HepG2 (cell line): ENCODE measurements around the gene ANKRD11. TPM values are rescaled to one million over a fixed set of nuclear protein-coding genes. Genes with fewer than 3 reads are reported as not detected.

Experiments used
- CREB1 ChIP-seq, 2 experiments: fragments of 450-650 bp in 1 of 2; IDR thresholded peaks; 2 replicates each; pipeline ENCODE4 v1.6.1; 2016 to 2017; ENCODE audit warnings: control low read depth in 1 of 2, mild to moderate bottlenecking in 1 of 2, missing compliant biosample characterization in 1 of 2, missing genetic modification characterization in 1 of 2
- EED ChIP-seq: sonication (generic); formaldehyde crosslinking; IDR thresholded peaks from 2 replicates; pipeline ENCODE4 v1.5.0; 2020; ENCODE audit warnings: mild to moderate bottlenecking, missing genetic modification reagents
- GABPB1 ChIP-seq: IDR thresholded peaks from 2 replicates; pipeline ENCODE4 v1.6.1; 2016; ENCODE audit warnings: mild to moderate bottlenecking, missing genetic modification reagents, moderate library complexity, missing compliant biosample characterization
- HNF4A ChIP-seq: sonication (generic); formaldehyde crosslinking; IDR thresholded peaks from 2 replicates; pipeline ENCODE4 v1.4.0; 2020; ENCODE audit warnings: missing genetic modification reagents
- HOXA5 ChIP-seq: sonication (generic); formaldehyde crosslinking; IDR thresholded peaks from 2 replicates; pipeline ENCODE4 v1.4.0; 2020; ENCODE audit warnings: missing genetic modification reagents
- PCBP2 ChIP-seq: fragments of 200-400 bp; formaldehyde crosslinking; optimal IDR thresholded peaks from 2 replicates; pipeline ENCODE3; 2018; ENCODE audit warnings: low read length, low read depth; ENCODE audit not compliant: poor library complexity, severe bottlenecking
- PRMT3 ChIP-seq: sonication (generic); formaldehyde crosslinking; IDR thresholded peaks from 2 replicates; pipeline ENCODE4 v1.8.1; 2022; ENCODE audit warnings: low read depth, mild to moderate bottlenecking, moderate library complexity, missing genetic modification reagents, borderline replicate concordance
- RAD51 ChIP-seq: fragments of 450-650 bp; IDR thresholded peaks from 2 replicates; pipeline ENCODE4 v1.6.1; 2016; ENCODE audit warnings: borderline replicate concordance
- RFX5 ChIP-seq: IDR thresholded peaks from 2 replicates; pipeline ENCODE4 v1.6.1; 2011; ENCODE audit warnings: low read depth, low read length, improper control_type of control experiment
- SMAD3 ChIP-seq: sonication (generic); formaldehyde crosslinking; IDR thresholded peaks from 2 replicates; pipeline ENCODE4 v1.4.0; 2020; ENCODE audit warnings: missing genetic modification reagents
- SNAPC2 ChIP-seq: sonication (generic); formaldehyde crosslinking; IDR thresholded peaks from 2 replicates; pipeline ENCODE4 v1.8.1; 2022; ENCODE audit warnings: mild to moderate bottlenecking, missing genetic modification reagents
- SP4 ChIP-seq: sonication (generic); formaldehyde crosslinking; IDR thresholded peaks from 2 replicates; pipeline ENCODE4 v1.8.1; 2023; ENCODE audit warnings: mild to moderate bottlenecking, missing genetic modification reagents
- SPEN ChIP-seq: sonication (generic); formaldehyde crosslinking; IDR thresholded peaks from 2 replicates; pipeline ENCODE4 v1.5.1; 2020; ENCODE audit warnings: low read depth, mild to moderate bottlenecking, missing genetic modification reagents
- ZFP1 ChIP-seq: IDR thresholded peaks from 2 replicates; pipeline ENCODE4 v1.6.1; 2016
- ZFX ChIP-seq: sonication (generic); formaldehyde crosslinking; IDR thresholded peaks from 2 replicates; pipeline ENCODE4 v1.4.0; 2020; ENCODE audit warnings: mild to moderate bottlenecking, low read depth, missing genetic modification reagents, moderate library complexity
- ZNF24 ChIP-seq: fragments of 450-650 bp; IDR thresholded peaks from 2 replicates; pipeline ENCODE4 v1.6.1; 2017; ENCODE audit warnings: antibody characterized with exemption, mild to moderate bottlenecking
- ZNF576 ChIP-seq: sonication (generic); formaldehyde crosslinking; IDR thresholded peaks from 2 replicates; pipeline ENCODE4 v1.4.0; 2020; ENCODE audit warnings: mild to moderate bottlenecking, missing genetic modification reagents
- ZNF598 ChIP-seq: sonication (generic); formaldehyde crosslinking; IDR thresholded peaks from 2 replicates; pipeline ENCODE4 v1.5.1; 2020; ENCODE audit warnings: mild to moderate bottlenecking, missing genetic modification reagents, borderline replicate concordance
- ZNF768 ChIP-seq: sonication (generic); formaldehyde crosslinking; IDR thresholded peaks from 2 replicates; pipeline ENCODE4 v1.4.0; 2020; ENCODE audit warnings: missing genetic modification reagents
- ZNF883 ChIP-seq: sonication (generic); formaldehyde crosslinking; IDR thresholded peaks from 2 replicates; pipeline ENCODE4 v1.5.1; 2020; ENCODE audit warnings: mild to moderate bottlenecking, missing genetic modification reagents; ENCODE audit errors: not compliant biosample characterization
- ZUFSP ChIP-seq: sonication (generic); formaldehyde crosslinking; IDR thresholded peaks from 2 replicates; pipeline ENCODE4 v1.9.0; 2021; ENCODE audit warnings: missing genetic modification reagents, mild to moderate bottlenecking, borderline replicate concordance
- polyA plus RNA-seq, 8 experiments: library from polyadenylated mRNA; depleted of rRNA in 3 of 8; stranded (reverse) in 7 of 8; unstranded in 1 of 8; fragments of >200 nt; fragmentation: Illumina TruSeq in 4 of 8; extraction: Trizol in 4 of 8; gene quantifications; 2 replicates each; pipeline versions ENCODE4 v1.2.1 to v1.2.3, GENCODE V29; 2011 to 2016; ENCODE audit warnings: low read depth in 4 of 8, missing spikeins in 1 of 8, mixed read lengths in 1 of 8; ENCODE audit not compliant: insufficient read depth in 1 of 8
- total RNA-seq, 5 experiments: library from RNA; depleted of rRNA; stranded (reverse); fragments of >200 nt; fragmentation: Illumina TruSeq; extraction: Trizol; gene quantifications; 2 replicates each; pipeline ENCODE4 v1.2.3, GENCODE V29; 2016; ENCODE audit warnings: low read depth in 1 of 5
- TF ChIP-seq, protein P1 (sequence below): IDR thresholded peaks from 2 replicates; pipeline ENCODE4 v1.6.1; 2016; ENCODE audit warnings: missing biosample characterization, missing genetic modification reagents, low read depth
- TF ChIP-seq, protein P2 (sequence below): sonication (generic); formaldehyde crosslinking; IDR thresholded peaks from 2 replicates; pipeline ENCODE4 v1.9.0; 2021; ENCODE audit warnings: missing genetic modification reagents, borderline replicate concordance
- TF ChIP-seq, protein P3 (sequence below): conservative IDR thresholded peaks from 2 replicates; pipeline ENCODE4 v1.6.1; 2018; ENCODE audit warnings: missing genetic modification reagents

The ANKRD11 gene
- total and polyA plus RNA-seq, 2 of the 13 experiments (the other 11 are each of a cell fraction or from before 2014, with no cell fraction given), result 21.4 to 38.4 TPM

DNA sequence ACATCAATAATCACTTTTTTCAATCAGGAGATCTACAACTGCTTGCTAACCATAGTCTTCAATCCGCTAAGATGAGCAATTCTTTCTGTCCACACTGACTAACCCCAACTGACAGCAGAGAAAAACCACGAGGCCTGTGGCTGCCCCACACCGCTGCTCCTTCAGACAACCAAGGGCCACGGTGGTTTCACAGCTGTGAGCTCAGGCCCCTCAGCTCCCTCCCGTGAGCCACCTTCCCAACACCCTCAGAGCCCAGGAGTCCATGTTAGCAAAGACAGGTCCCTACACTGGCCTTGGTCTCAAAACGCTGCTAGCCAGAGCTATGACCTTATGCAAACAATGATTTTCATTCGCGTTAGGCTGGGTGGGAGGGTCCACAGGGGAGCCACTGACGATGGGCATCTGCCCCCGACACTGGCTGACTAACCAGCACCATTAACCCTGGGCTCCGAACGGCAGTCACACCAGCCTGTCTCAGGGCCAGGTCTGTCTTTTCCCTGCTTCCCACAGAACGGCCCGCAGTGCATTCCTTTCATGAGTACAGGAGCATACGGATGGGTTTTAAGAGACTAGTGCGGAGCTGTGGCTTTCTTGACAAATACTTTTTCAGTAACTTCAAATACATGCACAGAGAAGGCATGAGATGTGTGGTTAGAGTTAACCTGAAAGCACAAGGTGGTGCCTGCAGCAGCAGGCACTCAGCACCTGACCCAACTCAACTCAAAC is 67.3 kb downstream of the ANKRD11 start (continued):
- TF ChIP-seq, protein P1, sequence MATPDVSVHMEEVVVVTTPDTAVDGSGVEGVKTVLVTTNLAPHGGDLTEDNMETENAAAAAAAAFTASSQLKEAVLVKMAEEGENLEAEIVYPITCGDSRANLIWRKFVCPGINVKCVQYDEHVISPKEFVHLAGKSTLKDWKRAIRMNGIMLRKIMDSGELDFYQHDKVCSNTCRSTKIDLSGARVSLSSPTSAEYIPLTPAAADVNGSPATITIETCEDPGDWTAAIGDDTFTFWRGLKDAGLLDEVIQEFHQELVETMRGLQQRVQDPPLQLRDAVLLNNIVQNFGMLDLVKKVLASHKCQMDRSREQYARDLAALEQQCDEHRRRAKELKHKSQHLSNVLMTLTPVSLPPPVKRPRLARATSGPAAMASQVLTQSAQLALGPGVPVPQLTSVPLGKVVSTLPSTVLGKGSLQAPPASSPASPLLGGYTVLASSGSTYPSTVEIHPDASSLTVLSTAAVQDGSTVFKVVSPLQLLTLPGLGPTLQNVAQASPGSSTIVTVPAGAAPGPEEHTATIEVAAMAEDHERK (CRISPR knock-in tag), result no peak
- no peak for TF ChIP-seq ZNF24
- no peak for TF ChIP-seq EED
- TF ChIP-seq RFX5, result no peak
- TF ChIP-seq, protein P2, sequence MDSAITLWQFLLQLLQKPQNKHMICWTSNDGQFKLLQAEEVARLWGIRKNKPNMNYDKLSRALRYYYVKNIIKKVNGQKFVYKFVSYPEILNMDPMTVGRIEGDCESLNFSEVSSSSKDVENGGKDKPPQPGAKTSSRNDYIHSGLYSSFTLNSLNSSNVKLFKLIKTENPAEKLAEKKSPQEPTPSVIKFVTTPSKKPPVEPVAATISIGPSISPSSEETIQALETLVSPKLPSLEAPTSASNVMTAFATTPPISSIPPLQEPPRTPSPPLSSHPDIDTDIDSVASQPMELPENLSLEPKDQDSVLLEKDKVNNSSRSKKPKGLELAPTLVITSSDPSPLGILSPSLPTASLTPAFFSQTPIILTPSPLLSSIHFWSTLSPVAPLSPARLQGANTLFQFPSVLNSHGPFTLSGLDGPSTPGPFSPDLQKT (CRISPR knock-in tag), result no peak
- no peak for TF ChIP-seq PCBP2
- peak; percentile 83 for TF ChIP-seq HNF4A
- 0 out of 2 replicates have a peak, but pooled peaks have one; percentile 66 for TF ChIP-seq ZNF598 (CRISPR knock-in tag)
- TF ChIP-seq SMAD3 (CRISPR knock-in tag), result no peak; the same call in 1 of the 2 replicates
- TF ChIP-seq, protein P3, sequence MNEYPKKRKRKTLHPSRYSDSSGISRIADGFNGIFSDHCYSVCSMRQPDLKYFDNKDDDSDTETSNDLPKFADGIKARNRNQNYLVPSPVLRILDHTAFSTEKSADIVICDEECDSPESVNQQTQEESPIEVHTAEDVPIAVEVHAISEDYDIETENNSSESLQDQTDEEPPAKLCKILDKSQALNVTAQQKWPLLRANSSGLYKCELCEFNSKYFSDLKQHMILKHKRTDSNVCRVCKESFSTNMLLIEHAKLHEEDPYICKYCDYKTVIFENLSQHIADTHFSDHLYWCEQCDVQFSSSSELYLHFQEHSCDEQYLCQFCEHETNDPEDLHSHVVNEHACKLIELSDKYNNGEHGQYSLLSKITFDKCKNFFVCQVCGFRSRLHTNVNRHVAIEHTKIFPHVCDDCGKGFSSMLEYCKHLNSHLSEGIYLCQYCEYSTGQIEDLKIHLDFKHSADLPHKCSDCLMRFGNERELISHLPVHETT (CRISPR knock-in tag), result no peak
- peak; percentile 30; the same call in 1 of the 2 replicates for TF ChIP-seq SPEN (CRISPR knock-in tag)
- TF ChIP-seq SNAPC2 (CRISPR knock-in tag), result 0 out of 2 replicates have a peak, but pooled peaks have one; percentile 23
- TF ChIP-seq ZNF883 (CRISPR knock-in tag), result peak; percentile 53
- no peak for TF ChIP-seq ZNF768 (CRISPR knock-in tag)
- no peak for TF ChIP-seq RAD51
- no peak for TF ChIP-seq ZNF576 (CRISPR knock-in tag)
- no peak for TF ChIP-seq PRMT3 (CRISPR knock-in tag)
- 0 out of 2 replicates have a peak, but pooled peaks have one; percentile 41 for TF ChIP-seq HOXA5 (CRISPR knock-in tag)
- no peak for TF ChIP-seq SP4
- no peak for TF ChIP-seq CREB1 (IDR thresholded peaks at IDR 0.05)
- TF ChIP-seq CREB1 (CRISPR knock-in tag; IDR thresholded peaks at IDR 0.05), result peak; percentile 70
- TF ChIP-seq ZUFSP (CRISPR knock-in tag), result no peak
- 0 out of 2 replicates have a peak, but pooled peaks have one; percentile 37 for TF ChIP-seq GABPB1
- TF ChIP-seq ZFP1 (CRISPR knock-in tag), result no peak
- peak; percentile 72 for TF ChIP-seq ZFX (CRISPR knock-in tag)
